IMR-90 (cell line): ENCODE measurements around the gene VPS26C. TPM values are rescaled to one million over a fixed set of nuclear protein-coding genes. Genes with fewer than 3 reads are reported as not detected.

ENCODE experiments used
- ATAC-seq: fragments of 200-7000 bp; cut with Tn5 transposase; 2 replicates; pipeline ENCODE4 v1.9.1; 2020; ENCODE audit warnings: low read depth, mild to moderate bottlenecking, moderate library complexity
- BruUV-seq: library from RNA; stranded (reverse); fragments of 400-500 nt; replicated peaks from 2 replicates; lab custom pipeline; 2021; lab: Mats Ljungman, UMichigan
- CTCF ChIA-PET: fragments of 300-600 bp; formaldehyde crosslinking; extraction: SDS; loops from one replicate; lab custom pipeline; 2021; ENCODE audit warnings: antibody characterized with exemption; lab: Yijun Ruan, JAX
- POLR2A ChIA-PET: fragments of 300-600 bp; sonication (Branson Sonifier 250); formaldehyde crosslinking; loops from one replicate; lab custom pipeline; 2022; ENCODE audit warnings: antibody characterized with exemption; ENCODE audit not compliant: unreplicated experiment; lab: Charles Lee
- DNase-seq: peaks from one replicate; pipeline ENCODE4 v3.0.0; 2013
- H2AFZ ChIP-seq: replicated peaks from 2 replicates; pipeline ENCODE3; 2013; ENCODE audit warnings: low read length, mild to moderate bottlenecking; ENCODE audit not compliant: poor library complexity
- H2AK5ac ChIP-seq: 2 replicates; pipeline ENCODE4 v1.6.1; 2013; ENCODE audit warnings: low read depth, low read length, inconsistent platforms
- H2AK9ac ChIP-seq: replicated peaks from 2 replicates; pipeline ENCODE3; 2013; ENCODE audit warnings: mild to moderate bottlenecking, low read depth, low read length, moderate library complexity; ENCODE audit not compliant: poor library complexity
- H2BK120ac ChIP-seq: 2 replicates; pipeline ENCODE4 v1.6.1; 2013; ENCODE audit warnings: low read depth, low read length, inconsistent platforms
- H2BK15ac ChIP-seq: 3 replicates; pipeline ENCODE4 v1.6.1; 2013; ENCODE audit warnings: low read depth, low read length, inconsistent platforms
- H2BK20ac ChIP-seq: 2 replicates; pipeline ENCODE4 v1.6.1; 2013; ENCODE audit warnings: low read depth, mild to moderate bottlenecking, inconsistent platforms, low read length, moderate library complexity
- H2BK5ac ChIP-seq: 2 replicates; pipeline ENCODE4 v1.6.1; 2013; ENCODE audit warnings: mild to moderate bottlenecking, low read depth, low read length, inconsistent platforms; ENCODE audit not compliant: poor library complexity, severe bottlenecking
- H3K14ac ChIP-seq: replicated peaks from 2 replicates; pipeline ENCODE4 v1.6.1; 2013; ENCODE audit warnings: low read depth, low read length, inconsistent platforms
- H3K18ac ChIP-seq: 2 replicates; pipeline ENCODE4 v1.6.1; 2013; ENCODE audit warnings: low read depth, low read length, control low read depth
- H3K23ac ChIP-seq: 2 replicates; pipeline ENCODE4 v1.6.1; 2013; ENCODE audit warnings: low read depth, low read length, inconsistent platforms
- H3K27ac ChIP-seq: 2 replicates; pipeline ENCODE4 v1.5.1; 2013; ENCODE audit warnings: mild to moderate bottlenecking, control low read depth, low read length; ENCODE audit not compliant: insufficient read depth
- H3K27me3 ChIP-seq: 2 replicates; pipeline ENCODE4 v1.6.1; 2013; ENCODE audit warnings: low read length; ENCODE audit not compliant: control insufficient read depth, insufficient read depth
- H3K36me3 ChIP-seq: 2 replicates; pipeline ENCODE4 v1.6.1; 2013; ENCODE audit warnings: low read length, mixed read lengths; ENCODE audit not compliant: control insufficient read depth, insufficient read depth
- H3K4ac ChIP-seq: 2 replicates; pipeline ENCODE4 v1.6.1; 2013; ENCODE audit warnings: low read depth, low read length, inconsistent platforms
- H3K4me1 ChIP-seq: 2 replicates; pipeline ENCODE4 v1.6.1; 2013; ENCODE audit warnings: low read length, mixed read lengths; ENCODE audit not compliant: control insufficient read depth, insufficient read depth
- H3K4me2 ChIP-seq: 2 replicates; pipeline ENCODE4 v1.6.1; 2013; ENCODE audit warnings: low read depth, mild to moderate bottlenecking, control low read depth, low read length, moderate library complexity
- H3K4me3 ChIP-seq: 2 replicates; pipeline ENCODE4 v1.5.1; 2013; ENCODE audit warnings: low read depth, mild to moderate bottlenecking, control low read depth, low read length, moderate library complexity; ENCODE audit not compliant: insufficient read depth
- H3K56ac ChIP-seq: 2 replicates; pipeline ENCODE4 v1.6.1; 2013; ENCODE audit warnings: low read length, inconsistent platforms; ENCODE audit not compliant: insufficient read depth; ENCODE audit errors: extremely low read depth
- H3K79me1 ChIP-seq, 2 experiments: 2 replicates each; pipeline ENCODE4 v1.6.1; 2013; ENCODE audit warnings: low read length in 2 of 2, inconsistent platforms in 1 of 2, low read depth in 1 of 2
- H3K9ac ChIP-seq: 2 replicates; pipeline ENCODE4 v1.6.1; 2013; ENCODE audit warnings: low read depth, low read length, control low read depth
- H3K9me1 ChIP-seq: 2 replicates; pipeline ENCODE4 v1.6.1; 2013; ENCODE audit warnings: low read length, inconsistent platforms; ENCODE audit not compliant: insufficient read depth
- H3K9me3 ChIP-seq: 2 replicates; pipeline ENCODE4 v1.6.1; 2013; ENCODE audit warnings: low read length; ENCODE audit not compliant: control insufficient read depth, insufficient read depth
- H4K20me1 ChIP-seq: 2 replicates; pipeline ENCODE4 v1.6.1; 2013; ENCODE audit warnings: low read length, inconsistent platforms; ENCODE audit not compliant: insufficient read depth
- H4K5ac ChIP-seq: 2 replicates; pipeline ENCODE4 v1.6.1; 2013; ENCODE audit warnings: mild to moderate bottlenecking, low read depth, low read length, control low read depth
- H4K8ac ChIP-seq, 2 experiments: 2 replicates each; pipeline ENCODE4 v1.6.1; 2013; ENCODE audit warnings: low read depth in 2 of 2, low read length in 2 of 2, control low read depth in 1 of 2, inconsistent platforms in 1 of 2
- H4K91ac ChIP-seq: 2 replicates; pipeline ENCODE4 v1.6.1; 2013; ENCODE audit warnings: low read depth, low read length, inconsistent platforms; ENCODE audit not compliant: insufficient read depth
- POLR2A ChIP-seq: IDR thresholded peaks from 2 replicates; pipeline ENCODE4 v1.6.1; 2012; ENCODE audit warnings: mild to moderate bottlenecking, low read depth, low read length
- WGBS, 2 experiments: methylation state at CpG; one replicate each; pipeline versions ENCODE4 v1.1.5 to v1.1.7; 2013; ENCODE audit warnings: missing lambda C conversion rate in 2 of 2; ENCODE audit not compliant: insufficient read length in 1 of 2; ENCODE audit errors: extremely low coverage in 2 of 2; 5-methylcytosine and 5-hydroxymethylcytosine counted together
- dilution Hi-C: fragments of 300-500 bp; cut with HindIII; formaldehyde crosslinking; loops from one replicate; pipeline ENCODE4 v1.14.3; 2018; ENCODE audit warnings: low sequenced_read_pairs; ENCODE audit not compliant: unreplicated experiment
- in situ Hi-C: fragments of 300-500 bp; cut with MboI; formaldehyde crosslinking; loops from 3 replicates; pipeline ENCODE4 v1.14.3; 2019; ENCODE audit warnings: low sequenced_read_pairs, inconsistent platforms, mixed read lengths
- intact Hi-C: fragments of 100-400 bp; cut with micrococcal nuclease; formaldehyde crosslinking; loops from 2 replicates; pipeline ENCODE4 v1.10.0; 2022
- polyA plus RNA-seq, 3 experiments: library from polyadenylated mRNA; depleted of rRNA; stranded (reverse); fragments of >200 nt; gene quantifications; 2 replicates each; pipeline ENCODE4 v1.2.3, GENCODE V29; 2012; ENCODE audit warnings: low replicate concordance in 1 of 3
- total RNA-seq: library from RNA; depleted of rRNA; stranded (reverse); fragments of >200 nt; gene quantifications from 2 replicates; pipeline ENCODE4 v1.2.3, GENCODE V29; 2012

The VPS26C gene
- total and polyA plus RNA-seq, 2 of the 4 experiments (the other 2 are of a cell fraction): 30.0 to 36.6 TPM

DNA sequence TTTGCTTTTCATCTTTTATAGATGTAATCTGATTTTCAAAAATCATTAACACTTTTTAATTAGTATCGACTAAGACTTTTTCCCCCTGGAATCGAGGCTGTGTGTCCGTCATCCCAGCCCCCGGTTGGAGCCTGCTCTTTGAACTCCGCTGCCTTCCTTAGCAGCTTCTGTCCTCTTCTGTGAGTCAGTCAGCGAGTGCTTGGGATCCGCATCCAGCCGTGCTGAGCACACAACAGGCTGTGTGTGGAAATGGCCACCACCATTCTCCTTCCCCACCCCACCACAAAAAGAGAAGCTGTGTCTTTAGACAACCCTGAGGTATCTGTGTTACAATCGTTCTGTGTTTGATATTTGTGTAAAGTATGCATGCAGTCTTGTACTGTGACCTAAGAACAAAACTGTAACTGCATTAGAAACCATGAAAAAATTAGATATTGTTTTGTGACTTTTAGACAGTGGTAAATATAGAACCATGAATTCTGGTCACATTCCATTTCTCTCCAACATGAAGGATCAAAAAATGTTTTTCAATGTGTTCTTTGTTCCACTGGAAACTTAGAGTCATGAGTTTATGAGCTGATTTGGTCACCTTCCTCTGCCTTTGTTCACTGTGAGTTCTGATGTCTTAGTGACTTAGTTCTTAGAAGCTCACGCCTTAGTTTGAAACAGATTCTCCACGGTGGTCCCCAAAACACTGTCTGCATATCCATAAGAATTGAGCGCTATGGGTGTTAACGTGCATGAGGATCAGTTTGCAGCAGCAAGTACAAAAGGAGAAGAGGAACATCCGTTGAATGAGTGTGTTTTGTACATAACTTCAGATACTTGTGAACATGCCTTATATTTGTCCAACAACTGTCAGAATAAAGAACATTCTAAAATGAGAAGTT, 64.7 kb downstream of the VPS26C start:
- BruUV-seq: TSS peak; percentile 92
- 70% methylated on average over 2 of the region's 14 CpGs; no CpG with 5 or more reads in 1 of the 2 experiments for WGBS, 2 experiments
- in situ Hi-C loops: no loop called here

More for the DNA sequence above, 64.7 kb downstream of the VPS26C start:
- Histone ChIP-seq H2AFZ (no peak overlapping the region), H3K27me3 (no peaks in the 10 kb centered on the region), H2AK5ac (no peak overlapping the region), H4K91ac (no peak overlapping the region), H2BK120ac (no peak overlapping the region), H3K23ac (no peak overlapping the region), H2BK15ac (no peak overlapping the region), H3K4me1 (peaks cover 5% of the 10 kb centered on the region), H3K4me2 (no peak overlapping the region), H3K18ac (no peak overlapping the region), H4K20me1 (peaks cover 9% of the 10 kb centered on the region; the same call in 1 of the 2 replicates), H2AK9ac (no peak overlapping the region), H4K5ac (no peak overlapping the region), H3K79me1 (peaks cover 8 to 32% of the 10 kb centered on the region in 2 experiments; a peak in 2 of 4 replicates), H3K4me3 (no peak overlapping the region), H3K56ac (no peak overlapping the region), H2BK20ac (no peak overlapping the region), H4K8ac (no peak overlapping the region), H3K9me1 (peaks cover 23% of the 10 kb centered on the region), H3K9me3 (no peaks in the 10 kb centered on the region), H3K14ac (no peak overlapping the region), H3K4ac (no peak overlapping the region; the same call in 1 of the 2 replicates), H3K36me3 (peaks cover 34% of the 10 kb centered on the region), H3K9ac (no peak overlapping the region), H2BK5ac (no peak overlapping the region), H3K27ac (no peak overlapping the region)
- intact Hi-C loops (no loop called here), dilution Hi-C loops (no loop called here)
- CTCF ChIA-PET: no interaction called here
- TF ChIP-seq POLR2A: no peak
- POLR2A ChIA-PET: no interaction called here
- ATAC-seq (no peak), DNase-seq (no peak)
